CD8-positive, alpha-beta memory T cell (primary cell): ENCODE measurements around the gene ALCAM. TPM values are rescaled to one million over a fixed set of nuclear protein-coding genes. Genes with fewer than 3 reads are reported as not detected.

Experiments
- CTCF ChIA-PET: fragments of 350-600 bp; sonication (Branson Sonifier 250); formaldehyde crosslinking; loops from one replicate; lab custom pipeline; 2021; ENCODE audit warnings: antibody characterized with exemption; lab: Charles Lee
- POLR2A ChIA-PET: fragments of 350-600 bp; sonication (Branson Sonifier 250); formaldehyde crosslinking; loops from one replicate; lab custom pipeline; 2021; ENCODE audit warnings: antibody characterized with exemption; lab: Charles Lee
- DNase-seq, 5 donors: peaks; one replicate each; pipeline versions ENCODE4 v3.0.0 to v3.0.0-alpha.2; 2020 to 2022; ENCODE audit warnings: mixed read lengths in 1 of 5
- H3K27ac ChIP-seq: one replicate; pipeline ENCODE4 v1.7.0; 2013; ENCODE audit warnings: low read depth, mild to moderate bottlenecking, low read length, moderate library complexity
- H3K27me3 ChIP-seq: 2 replicates; pipeline ENCODE4 v1.7.0; 2013; ENCODE audit warnings: low read length, mild to moderate bottlenecking; ENCODE audit not compliant: insufficient read depth, poor library complexity, severe bottlenecking
- H3K36me3 ChIP-seq: 2 replicates; pipeline ENCODE4 v1.7.0; 2013; ENCODE audit warnings: mild to moderate bottlenecking, low read length, moderate library complexity; ENCODE audit not compliant: insufficient read depth
- H3K4me1 ChIP-seq: 2 replicates; pipeline ENCODE4 v1.7.0; 2013; ENCODE audit warnings: mild to moderate bottlenecking, low read length, moderate library complexity; ENCODE audit not compliant: insufficient read depth
- H3K4me3 ChIP-seq: 2 replicates; pipeline ENCODE4 v1.7.0; 2013; ENCODE audit warnings: mild to moderate bottlenecking, low read length
- H3K9me3 ChIP-seq: 2 replicates; pipeline ENCODE4 v1.7.0; 2013; ENCODE audit warnings: mild to moderate bottlenecking, low read length
- H3K27ac Mint-ChIP-seq, 8 donors: one replicate each; pipeline ENCODE4 v1.8.0; 2020 to 2021; ENCODE audit warnings: mixed read lengths in 8 of 8, mild to moderate bottlenecking in 6 of 8, inconsistent platforms in 3 of 8, moderate library complexity in 3 of 8
- H3K27me3 Mint-ChIP-seq, 2 donors: one replicate each; pipeline ENCODE4 v1.8.0; 2020 to 2021; ENCODE audit warnings: mixed read lengths in 2 of 2, mild to moderate bottlenecking in 1 of 2, moderate library complexity in 1 of 2
- H3K36me3 Mint-ChIP-seq, 3 donors: one replicate each; pipeline ENCODE4 v1.8.0; 2020 to 2021; ENCODE audit warnings: mixed read lengths in 3 of 3, inconsistent platforms in 1 of 3, mild to moderate bottlenecking in 1 of 3
- H3K4me1 Mint-ChIP-seq, 3 donors: one replicate each; pipeline ENCODE4 v1.8.0; 2020 to 2021; ENCODE audit warnings: mixed read lengths in 3 of 3, inconsistent platforms in 1 of 3, mild to moderate bottlenecking in 1 of 3
- H3K4me3 Mint-ChIP-seq, 7 donors: one replicate each; pipeline ENCODE4 v1.8.0; 2020 to 2021; ENCODE audit warnings: mixed read lengths in 7 of 7, mild to moderate bottlenecking in 6 of 7, moderate library complexity in 4 of 7, inconsistent platforms in 2 of 7
- H3K9me3 Mint-ChIP-seq, 5 donors: one replicate each; pipeline ENCODE4 v1.8.0; 2020 to 2022; ENCODE audit warnings: mixed read lengths in 5 of 5, mild to moderate bottlenecking in 3 of 5, moderate library complexity in 2 of 5, inconsistent platforms in 1 of 5
- polyA plus RNA-seq: library from polyadenylated mRNA; unstranded; fragments of 300-500 nt; fragmentation: Illumina TruSeq; gene quantifications from one replicate; pipeline ENCODE4 v1.2.3, GENCODE V29; 2021
- total RNA-seq, 2 experiments: library from RNA; stranded (reverse); gene quantifications; one replicate each; pipeline ENCODE4 v1.2.3, GENCODE V29; 2021

ALCAM gene
- total and polyA plus RNA-seq, 3 experiments from 2014 or later, result 6.4 to 26.9 (median 26.1) TPM

- no peak for DNase-seq
- Histone ChIP-seq H3K36me3 (no peaks in the 10 kb centered on the region), H3K27me3 (no peaks in the 10 kb centered on the region), H3K27ac (no peak overlapping the region), H3K4me3 (no peak overlapping the region), H3K9me3 (no peaks in the 10 kb centered on the region), H3K4me1 (no peaks in the 10 kb centered on the region)
- Mint-ChIP-seq H3K36me3 (peaks cover 0 to 5% (median 2%) of the 10 kb centered on the region in 3 donors), H3K9me3 (no peaks in the 10 kb centered on the region), H3K4me3 (no peak overlapping the region), H3K4me1 (no peaks in the 10 kb centered on the region), H3K27me3 (peaks cover 0 to 2% of the 10 kb centered on the region in 2 donors), H3K27ac (no peak overlapping the region)
- ChIA-PET CTCF (no interaction called here), POLR2A (no interaction called here)
Measured at GRCh38 chr3:105427332-105427731, 60.6 kb downstream of the ALCAM start.

GRCh38 chr3:105429034-105429762, 62.5 kb downstream of the ALCAM start:
- ChIA-PET POLR2A (no interaction called here), CTCF (no interaction called here)
- Histone ChIP-seq H3K4me1 (no peaks in the 10 kb centered on the region), H3K27me3 (no peaks in the 10 kb centered on the region), H3K9me3 (no peaks in the 10 kb centered on the region), H3K4me3 (no peak overlapping the region), H3K36me3 (no peaks in the 10 kb centered on the region), H3K27ac (no peak overlapping the region)
- Mint-ChIP-seq H3K27me3 (peaks cover 0 to 2% of the 10 kb centered on the region in 2 donors), H3K36me3 (peaks cover 0 to 5% (median 2%) of the 10 kb centered on the region in 3 donors), H3K27ac (no peak overlapping the region), H3K4me1 (no peaks in the 10 kb centered on the region), H3K4me3 (no peak overlapping the region), H3K9me3 (no peaks in the 10 kb centered on the region)
- DNase-seq, result no peak

GRCh38 chr3:105430455-105430854, 63.7 kb downstream of the ALCAM start:
- Mint-ChIP-seq H3K36me3 (peaks cover 0 to 9% (median 2%) of the 10 kb centered on the region in 3 donors), H3K27me3 (peaks cover 0 to 2% of the 10 kb centered on the region in 2 donors), H3K4me3 (no peak overlapping the region), H3K9me3 (peaks cover 0 to 2% (median 0%) of the 10 kb centered on the region in 5 donors), H3K4me1 (no peaks in the 10 kb centered on the region), H3K27ac (no peak overlapping the region)
- Histone ChIP-seq H3K27ac (no peak overlapping the region), H3K36me3 (no peaks in the 10 kb centered on the region), H3K4me1 (no peaks in the 10 kb centered on the region), H3K4me3 (no peak overlapping the region), H3K9me3 (no peaks in the 10 kb centered on the region), H3K27me3 (no peaks in the 10 kb centered on the region)
- CTCF ChIA-PET, result no interaction called here
- POLR2A ChIA-PET, result no interaction called here
- DNase-seq, result no peak

GRCh38 chr3:105431200-105431599, 64.5 kb downstream of the ALCAM start:
- peaks cover 0 to 2% of the 10 kb centered on the region in 2 donors for H3K27me3 Mint-ChIP-seq
- no peak overlapping the region for H3K27ac ChIP-seq
- peaks cover 0 to 5% (median 0%) of the 10 kb centered on the region in 5 donors for H3K9me3 Mint-ChIP-seq
- H3K36me3 Mint-ChIP-seq, result peaks cover 0 to 10% (median 2%) of the 10 kb centered on the region in 3 donors
- no peaks in the 10 kb centered on the region for H3K9me3 ChIP-seq
- ChIA-PET CTCF (no interaction called here), POLR2A (no interaction called here)
- no peaks in the 10 kb centered on the region for H3K4me1 Mint-ChIP-seq
- H3K27me3 ChIP-seq, result no peaks in the 10 kb centered on the region
- no peaks in the 10 kb centered on the region for H3K4me1 ChIP-seq
- H3K4me3 ChIP-seq, result no peak overlapping the region
- H3K27ac Mint-ChIP-seq, result no peak overlapping the region
- no peaks in the 10 kb centered on the region for H3K36me3 ChIP-seq
- no peak for DNase-seq
- H3K4me3 Mint-ChIP-seq, result no peak overlapping the region

GRCh38 chr3:105435277-105435676, 68.6 kb downstream of the ALCAM start:
- ChIA-PET CTCF (no interaction called here), POLR2A (no interaction called here)
- Histone ChIP-seq H3K27ac (no peak overlapping the region), H3K27me3 (no peaks in the 10 kb centered on the region), H3K4me3 (no peak overlapping the region), H3K36me3 (no peaks in the 10 kb centered on the region), H3K4me1 (no peaks in the 10 kb centered on the region), H3K9me3 (no peaks in the 10 kb centered on the region)
- DNase-seq, result no peak
- H3K4me1 Mint-ChIP-seq, result no peaks in the 10 kb centered on the region
- H3K4me3 Mint-ChIP-seq, result no peak overlapping the region
- no peak overlapping the region for H3K27ac Mint-ChIP-seq
- H3K36me3 Mint-ChIP-seq, result peaks cover 0 to 10% (median 2%) of the 10 kb centered on the region in 3 donors
- peaks cover 0 to 5% (median 0%) of the 10 kb centered on the region in 5 donors for H3K9me3 Mint-ChIP-seq
- no peaks in the 10 kb centered on the region for H3K27me3 Mint-ChIP-seq

GRCh38 chr3:105436687-105437086, 70.0 kb downstream of the ALCAM start:
- Mint-ChIP-seq H3K27me3 (no peaks in the 10 kb centered on the region), H3K36me3 (peaks cover 0 to 5% (median 0%) of the 10 kb centered on the region in 3 donors), H3K27ac (no peak overlapping the region), H3K4me3 (no peak overlapping the region), H3K4me1 (no peaks in the 10 kb centered on the region), H3K9me3 (peaks cover 0 to 5% (median 0%) of the 10 kb centered on the region in 5 donors)
- CTCF ChIA-PET, result no interaction called here
- no peaks in the 10 kb centered on the region for H3K27me3 ChIP-seq
- H3K9me3 ChIP-seq, result no peaks in the 10 kb centered on the region
- no peaks in the 10 kb centered on the region for H3K36me3 ChIP-seq
- no peak overlapping the region for H3K27ac ChIP-seq
- H3K4me3 ChIP-seq, result no peak overlapping the region
- no peaks in the 10 kb centered on the region for H3K4me1 ChIP-seq
- no peak for DNase-seq
- POLR2A ChIA-PET, result no interaction called here

GRCh38 chr3:105440113-105440512, 73.4 kb downstream of the ALCAM start:
- no peak for DNase-seq
- Mint-ChIP-seq H3K4me3 (no peak overlapping the region), H3K4me1 (no peaks in the 10 kb centered on the region), H3K36me3 (peaks cover 0 to 10% (median 0%) of the 10 kb centered on the region in 3 donors), H3K27ac (no peak overlapping the region), H3K27me3 (no peaks in the 10 kb centered on the region), H3K9me3 (peaks cover 0 to 5% (median 0%) of the 10 kb centered on the region in 5 donors)
- CTCF ChIA-PET, result no interaction called here
- H3K4me1 ChIP-seq, result no peaks in the 10 kb centered on the region
- no peak overlapping the region for H3K27ac ChIP-seq
- H3K9me3 ChIP-seq, result no peaks in the 10 kb centered on the region
- POLR2A ChIA-PET, result no interaction called here
- H3K4me3 ChIP-seq, result no peak overlapping the region
- no peaks in the 10 kb centered on the region for H3K27me3 ChIP-seq
- no peaks in the 10 kb centered on the region for H3K36me3 ChIP-seq

GRCh38 chr3:105444725-105445124, 78.0 kb downstream of the ALCAM start:
- no peaks in the 10 kb centered on the region for H3K36me3 ChIP-seq
- H3K27ac Mint-ChIP-seq, result no peak overlapping the region
- ChIA-PET CTCF (no interaction called here), POLR2A (no interaction called here)
- H3K27ac ChIP-seq, result no peak overlapping the region
- no peak overlapping the region for H3K4me3 Mint-ChIP-seq
- no peaks in the 10 kb centered on the region for H3K9me3 Mint-ChIP-seq
- DNase-seq, result no peak
- no peak overlapping the region for H3K4me3 ChIP-seq
- H3K27me3 ChIP-seq, result no peaks in the 10 kb centered on the region
- no peaks in the 10 kb centered on the region for H3K4me1 ChIP-seq
- no peaks in the 10 kb centered on the region for H3K27me3 Mint-ChIP-seq
- no peaks in the 10 kb centered on the region for H3K9me3 ChIP-seq
- H3K4me1 Mint-ChIP-seq, result no peaks in the 10 kb centered on the region
- peaks cover 0 to 8% (median 2%) of the 10 kb centered on the region in 3 donors for H3K36me3 Mint-ChIP-seq
